ENCODE measurements around the gene CCNI2. TPM values are rescaled to one million over a fixed set of nuclear protein-coding genes. Genes with fewer than 3 reads are reported as not detected.

CCNI2 gene
- total and polyA plus RNA-seq, 2 donors (not counting 1 experiment from before 2014, with no cell fraction given), result not detected

DNA sequence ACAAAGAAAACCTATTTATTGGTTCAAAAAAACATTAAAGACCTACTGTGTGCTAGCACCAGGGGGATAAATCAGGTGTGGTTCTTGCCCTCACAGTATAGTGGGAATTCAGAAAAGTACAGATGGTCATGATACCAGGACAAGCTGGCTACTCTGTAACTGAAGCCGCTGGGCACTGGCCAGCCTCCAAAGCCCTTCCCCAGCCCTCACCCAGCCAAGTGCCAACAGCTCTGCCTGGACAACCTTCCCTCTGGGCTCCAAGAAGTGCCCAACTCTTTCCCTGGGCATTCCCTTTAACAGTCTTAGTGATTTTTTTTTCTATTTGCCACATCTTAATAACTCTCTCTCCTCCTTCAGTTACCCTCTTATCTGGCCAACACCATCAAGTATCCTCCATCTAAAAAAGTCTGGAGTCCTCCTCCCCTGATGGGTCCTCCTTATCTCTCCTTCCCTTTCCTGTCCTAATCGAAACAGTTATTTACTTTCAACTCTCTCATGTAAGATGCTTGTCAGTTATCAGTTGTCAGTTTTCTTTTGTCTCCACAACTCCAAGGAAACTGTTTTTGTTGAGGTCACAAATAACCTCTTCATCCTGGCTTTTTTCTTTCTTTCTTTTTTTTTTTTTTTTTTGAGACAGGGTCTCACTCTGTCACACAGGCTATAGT is 43.1 kb downstream of the CCNI2 start:
- no peak overlapping the region for H3K27ac ChIP-seq (ENCODE audit: insufficient read depth, low read length)
- peaks cover 2% of the 10 kb centered on the region for H3K4me1 ChIP-seq (ENCODE audit: control insufficient read depth, extremely low read depth, insufficient read depth, low read length)
- no peaks in the 10 kb centered on the region for H3K9me3 ChIP-seq (ENCODE audit: control insufficient read depth, insufficient read depth, low read depth, low read length)
- H3K4me3 ChIP-seq (replicated peaks in 1 of 4; ENCODE audit: control extremely low read depth in 1 of 4, insufficient read depth in 1 of 4, low read depth in 3 of 4, low read length in 4 of 4), result no peak overlapping the region
- H3K36me3 ChIP-seq (ENCODE audit: control insufficient read depth, insufficient read depth, low read length), result no peaks in the 10 kb centered on the region
- H4K20me1 ChIP-seq (ENCODE audit: control insufficient read depth, extremely low read depth, insufficient read depth, low read length), result no peaks in the 10 kb centered on the region
- no peak overlapping the region for H3K9ac ChIP-seq (ENCODE audit: insufficient read depth, low read length)
- TF ChIP-seq EZH2 (IDR thresholded peaks at IDR 0.05; ENCODE audit: low read length, missing control alignments), result no peak
- TF ChIP-seq, protein P1, sequence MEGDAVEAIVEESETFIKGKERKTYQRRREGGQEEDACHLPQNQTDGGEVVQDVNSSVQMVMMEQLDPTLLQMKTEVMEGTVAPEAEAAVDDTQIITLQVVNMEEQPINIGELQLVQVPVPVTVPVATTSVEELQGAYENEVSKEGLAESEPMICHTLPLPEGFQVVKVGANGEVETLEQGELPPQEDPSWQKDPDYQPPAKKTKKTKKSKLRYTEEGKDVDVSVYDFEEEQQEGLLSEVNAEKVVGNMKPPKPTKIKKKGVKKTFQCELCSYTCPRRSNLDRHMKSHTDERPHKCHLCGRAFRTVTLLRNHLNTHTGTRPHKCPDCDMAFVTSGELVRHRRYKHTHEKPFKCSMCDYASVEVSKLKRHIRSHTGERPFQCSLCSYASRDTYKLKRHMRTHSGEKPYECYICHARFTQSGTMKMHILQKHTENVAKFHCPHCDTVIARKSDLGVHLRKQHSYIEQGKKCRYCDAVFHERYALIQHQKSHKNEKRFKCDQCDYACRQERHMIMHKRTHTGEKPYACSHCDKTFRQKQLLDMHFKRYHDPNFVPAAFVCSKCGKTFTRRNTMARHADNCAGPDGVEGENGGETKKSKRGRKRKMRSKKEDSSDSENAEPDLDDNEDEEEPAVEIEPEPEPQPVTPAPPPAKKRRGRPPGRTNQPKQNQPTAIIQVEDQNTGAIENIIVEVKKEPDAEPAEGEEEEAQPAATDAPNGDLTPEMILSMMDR (conservative IDR thresholded peaks at IDR 0.05 in 1 of 2, IDR thresholded peaks at IDR 0.05 in 1 of 2; ENCODE audit: low read depth in 1 of 2, low read length in 2 of 2), result no peak
- DNase-seq (ENCODE audit: low read depth in 2 of 2), result no peak
- H3K4me2 ChIP-seq (ENCODE audit: extremely low read depth, insufficient read depth, low read length), result no peak overlapping the region
- no peaks in the 10 kb centered on the region for H3K79me2 ChIP-seq (ENCODE audit: control insufficient read depth, insufficient read depth, low read length)
- no peak overlapping the region for H2AFZ ChIP-seq (ENCODE audit: low read length)
- H3K27me3 ChIP-seq (ENCODE audit: control insufficient read depth, insufficient read depth, low read length), result peaks cover 5% of the 10 kb centered on the region

DNA sequence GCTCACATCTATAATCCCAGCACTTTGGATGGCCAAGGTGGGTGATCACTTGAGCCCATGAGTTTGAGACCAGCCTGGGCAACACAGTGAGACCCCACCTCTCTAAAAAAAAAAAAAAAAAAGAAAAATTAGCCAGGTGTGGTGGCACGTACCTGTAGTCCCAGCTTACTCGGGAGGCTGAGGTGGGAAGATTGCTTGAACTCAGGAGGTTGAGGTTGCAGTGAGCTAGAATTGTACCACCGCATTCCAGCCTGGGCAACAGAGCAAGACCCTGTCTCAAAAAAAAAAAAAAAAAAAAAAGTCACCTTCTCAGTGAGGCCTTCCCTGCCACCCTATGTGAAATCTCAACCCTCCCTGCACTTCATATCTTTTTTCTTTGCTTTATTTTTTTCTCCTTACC is 43.8 kb downstream of the CCNI2 start:
- no peak overlapping the region for H3K27ac ChIP-seq (ENCODE audit: insufficient read depth, low read length)
- no peak for DNase-seq (ENCODE audit: low read depth in 2 of 2)
- H3K4me1 ChIP-seq (ENCODE audit: control insufficient read depth, extremely low read depth, insufficient read depth, low read length), result peaks cover 2% of the 10 kb centered on the region
- no peak overlapping the region for H3K4me3 ChIP-seq (replicated peaks in 1 of 4; ENCODE audit: control extremely low read depth in 1 of 4, insufficient read depth in 1 of 4, low read depth in 3 of 4, low read length in 4 of 4)
- H3K9me3 ChIP-seq (ENCODE audit: control insufficient read depth, insufficient read depth, low read depth, low read length), result no peaks in the 10 kb centered on the region
- H4K20me1 ChIP-seq (ENCODE audit: control insufficient read depth, extremely low read depth, insufficient read depth, low read length), result no peaks in the 10 kb centered on the region
- no peak overlapping the region for H3K4me2 ChIP-seq (ENCODE audit: extremely low read depth, insufficient read depth, low read length)
- TF ChIP-seq EZH2 (IDR thresholded peaks at IDR 0.05; ENCODE audit: low read length, missing control alignments), result no peak
- TF ChIP-seq, protein P1 (conservative IDR thresholded peaks at IDR 0.05 in 1 of 2, IDR thresholded peaks at IDR 0.05 in 1 of 2; ENCODE audit: low read depth in 1 of 2, low read length in 2 of 2), result no peak
- no peak overlapping the region for H3K9ac ChIP-seq (ENCODE audit: insufficient read depth, low read length)
- peaks cover 5% of the 10 kb centered on the region for H3K27me3 ChIP-seq (ENCODE audit: control insufficient read depth, insufficient read depth, low read length)
- no peak overlapping the region for H2AFZ ChIP-seq (ENCODE audit: low read length)
- H3K36me3 ChIP-seq (ENCODE audit: control insufficient read depth, insufficient read depth, low read length), result no peaks in the 10 kb centered on the region
- no peaks in the 10 kb centered on the region for H3K79me2 ChIP-seq (ENCODE audit: control insufficient read depth, insufficient read depth, low read length)

DNA sequence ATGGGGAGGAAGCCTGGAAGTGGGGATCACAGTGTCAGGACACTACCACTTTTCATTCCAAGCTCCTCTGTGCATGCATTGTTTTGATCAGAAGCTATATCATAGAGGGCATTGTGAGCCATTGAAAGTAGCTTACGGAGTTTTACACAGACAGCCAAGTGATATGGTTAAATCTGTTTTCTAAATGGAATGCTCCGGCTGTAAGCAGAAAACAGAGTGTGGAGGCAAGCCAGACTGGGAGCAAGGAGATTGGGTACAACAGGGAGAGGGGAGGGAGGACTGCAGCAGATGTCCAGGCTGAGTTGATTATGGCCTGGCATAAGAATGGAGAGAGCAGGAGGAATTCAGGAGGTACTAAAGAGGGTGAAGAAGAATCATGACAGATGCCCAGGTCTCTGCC is 50.4 kb downstream of the CCNI2 start:
- Histone ChIP-seq H3K36me3 (ENCODE audit: control insufficient read depth, insufficient read depth, low read length) (no peaks in the 10 kb centered on the region), H3K4me2 (ENCODE audit: extremely low read depth, insufficient read depth, low read length) (no peak overlapping the region), H3K4me3 (replicated peaks in 1 of 4; ENCODE audit: control extremely low read depth in 1 of 4, insufficient read depth in 1 of 4, low read depth in 3 of 4, low read length in 4 of 4) (no peak overlapping the region), H3K4me1 (ENCODE audit: control insufficient read depth, extremely low read depth, insufficient read depth, low read length) (no peaks in the 10 kb centered on the region), H3K9ac (ENCODE audit: insufficient read depth, low read length) (no peak overlapping the region), H2AFZ (ENCODE audit: low read length) (no peak overlapping the region), H3K27ac (ENCODE audit: insufficient read depth, low read length) (no peak overlapping the region), H3K27me3 (ENCODE audit: control insufficient read depth, insufficient read depth, low read length) (peaks cover 9% of the 10 kb centered on the region), H3K9me3 (ENCODE audit: control insufficient read depth, insufficient read depth, low read depth, low read length) (no peaks in the 10 kb centered on the region), H4K20me1 (ENCODE audit: control insufficient read depth, extremely low read depth, insufficient read depth, low read length) (no peaks in the 10 kb centered on the region), H3K79me2 (ENCODE audit: control insufficient read depth, insufficient read depth, low read length) (no peaks in the 10 kb centered on the region)
- TF ChIP-seq, protein P1 (conservative IDR thresholded peaks at IDR 0.05 in 1 of 2, IDR thresholded peaks at IDR 0.05 in 1 of 2; ENCODE audit: low read depth in 1 of 2, low read length in 2 of 2), result no peak
- TF ChIP-seq EZH2 (IDR thresholded peaks at IDR 0.05; ENCODE audit: low read length, missing control alignments), result no peak
- no peak for DNase-seq (ENCODE audit: low read depth in 2 of 2)
